MCF 10A (cell line): ENCODE data around the gene LRFN2. TPM values are rescaled to one million over a fixed set of nuclear protein-coding genes. Genes with fewer than 3 reads are reported as not detected.

Experiments
- BruUV-seq: library from RNA; stranded (reverse); fragments of 400-500 nt; replicated peaks from 2 replicates; lab custom pipeline; 2021; lab: Mats Ljungman, UMichigan
- CTCF ChIA-PET: fragments of 300-600 bp; sonication (Branson Sonifier 250); formaldehyde crosslinking; extraction: SDS; loops from one replicate; lab custom pipeline; 2021; ENCODE audit warnings: antibody characterized with exemption, inconsistent platforms; lab: Yijun Ruan, JAX
- POLR2A ChIA-PET: fragments of 300-600, 350-650 bp; sonication (Branson Sonifier 250); formaldehyde crosslinking; extraction: SDS; loops from one replicate; lab custom pipeline; 2020; ENCODE audit warnings: antibody characterized with exemption, inconsistent platforms; lab: Yijun Ruan, JAX
- DNase-seq: peaks from one replicate; pipeline ENCODE4 v3.0.0-alpha.2; 2018; ENCODE audit not compliant: unreplicated experiment
- H3K27ac Mint-ChIP-seq: one replicate; pipeline ENCODE4 v1.8.0; 2022; ENCODE audit warnings: mild to moderate bottlenecking, low read depth, mixed read lengths; ENCODE audit not compliant: unreplicated experiment
- H3K27me3 Mint-ChIP-seq: one replicate; pipeline ENCODE4 v1.8.0; 2022; ENCODE audit warnings: mixed read lengths; ENCODE audit not compliant: insufficient read depth, unreplicated experiment
- H3K36me3 Mint-ChIP-seq: one replicate; pipeline ENCODE4 v1.8.0; 2022; ENCODE audit warnings: mild to moderate bottlenecking, moderate library complexity, mixed read lengths; ENCODE audit not compliant: insufficient read depth, unreplicated experiment
- H3K4me1 Mint-ChIP-seq: one replicate; pipeline ENCODE4 v1.8.0; 2022; ENCODE audit warnings: mixed read lengths; ENCODE audit not compliant: insufficient read depth, unreplicated experiment
- H3K4me3 Mint-ChIP-seq: one replicate; pipeline ENCODE4 v1.8.0; 2022; ENCODE audit warnings: mild to moderate bottlenecking, moderate library complexity, mixed read lengths; ENCODE audit not compliant: unreplicated experiment
- H3K9me3 Mint-ChIP-seq: one replicate; pipeline ENCODE4 v1.8.0; 2022; ENCODE audit warnings: mixed read lengths; ENCODE audit not compliant: unreplicated experiment
- CTCF ChIP-seq: fragments of 200-600 bp; IDR thresholded peaks from one replicate; pipeline ENCODE4 v1.8.0; 2022; ENCODE audit warnings: antibody characterized with exemption, mild to moderate bottlenecking; ENCODE audit not compliant: unreplicated experiment
- intact Hi-C: fragments of 100-400 bp; cut with micrococcal nuclease; formaldehyde crosslinking; loops from 2 replicates; pipeline ENCODE4 v1.14.1; 2022
- total RNA-seq: library from RNA; stranded (reverse); gene quantifications from 2 replicates; pipeline ENCODE4 v1.2.3, GENCODE V29; 2022

The LRFN2 gene
- total RNA-seq, 1 experiment from 2014 or later, result not detected

- intact Hi-C loops, result no loop called here
- H3K4me3 Mint-ChIP-seq, result no peak overlapping the region
- ChIA-PET CTCF (no interaction called here), POLR2A (no interaction called here)
- DNase-seq, result no peak
- TF ChIP-seq CTCF, result no peak
- no TSS peak for BruUV-seq
- H3K36me3 Mint-ChIP-seq, result no peaks in the 10 kb centered on the region
- peaks cover 7% of the 10 kb centered on the region for H3K9me3 Mint-ChIP-seq
- no peak overlapping the region for H3K27ac Mint-ChIP-seq
- no peaks in the 10 kb centered on the region for H3K4me1 Mint-ChIP-seq
- H3K27me3 Mint-ChIP-seq, result no peaks in the 10 kb centered on the region
Measured at GRCh38 chr6:40349901-40350746, 237.0 kb downstream of the LRFN2 start.

GRCh38 chr6:40349123-40349900 lies 237.9 kb downstream of the LRFN2 start:
- H3K4me1 Mint-ChIP-seq, result no peaks in the 10 kb centered on the region
- no peaks in the 10 kb centered on the region for H3K27me3 Mint-ChIP-seq
- H3K9me3 Mint-ChIP-seq, result peaks cover 7% of the 10 kb centered on the region
- intact Hi-C loops, result no loop called here
- no peak overlapping the region for H3K4me3 Mint-ChIP-seq
- DNase-seq, result no peak
- BruUV-seq, result no TSS peak
- ChIA-PET CTCF (interaction anchor here (0.6 kb wide), 1 partner anchor 375 kb away, joined by 3 read pairs; no protein-coding TSS in a partner anchor), POLR2A (no interaction called here)
- H3K36me3 Mint-ChIP-seq, result no peaks in the 10 kb centered on the region
- no peak for TF ChIP-seq CTCF
- H3K27ac Mint-ChIP-seq, result no peak overlapping the region

- CTCF ChIA-PET, result interaction anchor here (0.6 kb wide), 1 partner anchor 16 kb away, joined by 4 read pairs; no protein-coding TSS in a partner anchor
- Mint-ChIP-seq H3K27me3 (no peaks in the 10 kb centered on the region), H3K36me3 (no peaks in the 10 kb centered on the region), H3K4me3 (no peak overlapping the region), H3K4me1 (no peaks in the 10 kb centered on the region), H3K27ac (no peak overlapping the region), H3K9me3 (peaks cover 13% of the 10 kb centered on the region)
- TF ChIP-seq CTCF, result no peak
- DNase-seq, result no peak
- intact Hi-C loops, result no loop called here
- no TSS peak for BruUV-seq
- POLR2A ChIA-PET, result no interaction called here
Measured at GRCh38 chr6:40348591-40348990, 238.6 kb downstream of the LRFN2 start.

- H3K9me3 Mint-ChIP-seq, result peaks cover 13% of the 10 kb centered on the region
- H3K4me1 Mint-ChIP-seq, result no peaks in the 10 kb centered on the region
- ChIA-PET POLR2A (no interaction called here), CTCF (interaction anchor here (0.7 kb wide), 1 partner anchor 38 kb away, joined by 4 read pairs; no protein-coding TSS in a partner anchor)
- intact Hi-C loops, result no loop called here
- BruUV-seq, result no TSS peak
- no peak for DNase-seq
- no peak overlapping the region for H3K4me3 Mint-ChIP-seq
- no peak overlapping the region for H3K27ac Mint-ChIP-seq
- H3K27me3 Mint-ChIP-seq, result no peaks in the 10 kb centered on the region
- no peaks in the 10 kb centered on the region for H3K36me3 Mint-ChIP-seq
- no peak for TF ChIP-seq CTCF
Measured at GRCh38 chr6:40347571-40348011, 239.6 kb downstream of the LRFN2 start.
